Gastrocnemius medialis (tissue), 4 donors: ENCODE results near the gene POMT2. TPM values are rescaled to one million over a fixed set of nuclear protein-coding genes. Genes with fewer than 3 reads are reported as not detected.

Experiments
- ATAC-seq, 2 donors: fragments of 150-250 bp; one replicate each; pipeline ENCODE4 v1.9.1; 2016
- DNase-seq, 2 donors: peaks; one replicate each; pipeline ENCODE4 v3.0.0-alpha.2; 2019
- H3K27ac ChIP-seq, 4 donors: fragments of 200-600 bp; sonication (generic); 1 replicate in 1 of 4; 2 replicates in 3 of 4; pipeline ENCODE4 v1.5.1; 2016 to 2018; ENCODE audit warnings: mild to moderate bottlenecking in 2 of 4, moderate library complexity in 1 of 4
- H3K27me3 ChIP-seq, 3 donors: fragments of 200-600 bp; sonication (generic) in 2 of 3; 1 replicate in 1 of 3; 2 replicates in 2 of 3; pipeline versions ENCODE4 v1.5.1 to v1.6.0; 2016 to 2019; ENCODE audit warnings: mild to moderate bottlenecking in 1 of 3, moderate library complexity in 1 of 3
- H3K36me3 ChIP-seq, 2 donors: fragments of 200-600 bp; sonication (generic) in 1 of 2; one replicate each; pipeline ENCODE4 v1.5.1; 2017 to 2018
- H3K4me1 ChIP-seq, 2 donors: fragments of 200-600 bp; sonication (generic) in 1 of 2; one replicate each; pipeline ENCODE4 v1.5.1; 2016 to 2017; ENCODE audit warnings: mild to moderate bottlenecking in 2 of 2
- H3K4me3 ChIP-seq, 4 donors: fragments of 200-600 bp; sonication (generic) in 3 of 4; 1 replicate in 1 of 4; 2 replicates in 3 of 4; pipeline ENCODE4 v1.5.1; 2016 to 2019; ENCODE audit warnings: mild to moderate bottlenecking in 2 of 4
- H3K9me3 ChIP-seq, 3 donors: fragments of 200-600 bp; sonication (generic) in 2 of 3; 1 replicate in 1 of 3; 2 replicates in 2 of 3; pipeline ENCODE4 v1.5.1; 2016 to 2019
- CTCF ChIP-seq, 5 experiments: fragments of 450-650 bp in 3 of 5; fragments of 200-600 bp in 2 of 5; sonication (generic) in 2 of 5; IDR thresholded peaks in 4 of 5; conservative IDR thresholded peaks in 1 of 5; 1 replicate in 4 of 5; 2 replicates in 1 of 5; pipeline ENCODE4 v1.5.1; 2016 to 2019; ENCODE audit warnings: antibody characterized with exemption in 5 of 5, mild to moderate bottlenecking in 3 of 5, moderate library complexity in 3 of 5
- POLR2A ChIP-seq, 2 donors: fragments of 450-650 bp; IDR thresholded peaks; one replicate each; pipeline ENCODE4 v1.6.1; 2017; ENCODE audit warnings: antibody characterized with exemption in 2 of 2, mild to moderate bottlenecking in 2 of 2, moderate library complexity in 2 of 2
- in situ Hi-C, 4 donors: fragments of 200-750 bp; cut with MboI; loops; one replicate each; pipeline versions ENCODE4 v1.15.0 to v1.8.0; 2017; ENCODE audit warnings: low sequenced_read_pairs in 4 of 4
- intact Hi-C: fragments of 100-400 bp; cut with DNase I; formaldehyde crosslinking; loops from one replicate; pipeline ENCODE4 v1.15.1; 2023; ENCODE audit warnings: low total_unique reads
- total RNA-seq, 4 donors: library from RNA; depleted of rRNA; stranded (reverse); fragments of >200 nt; gene quantifications; one replicate each; pipeline versions ENCODE4 v1.1.0 to v1.2.3, GENCODE V29; 2016

POMT2 gene
- total RNA-seq, 4 donors from 2014 or later: 27.0 to 33.2 (median 28.9) TPM

- ATAC-seq (no peak), DNase-seq (no peak)
- H3K27ac ChIP-seq: no peak overlapping the region
- no peak overlapping the region for H3K4me3 ChIP-seq
- no peaks in the 10 kb centered on the region for H3K9me3 ChIP-seq
- in situ Hi-C loops (no loop called here), intact Hi-C loops (no loop called here)
- no peaks in the 10 kb centered on the region for H3K36me3 ChIP-seq
- peaks cover 31 to 48% (median 39%) of the 10 kb centered on the region in 3 donors for H3K27me3 ChIP-seq
- no peak for TF ChIP-seq CTCF (IDR thresholded peaks at IDR 0.05 in 4 of 5, conservative IDR thresholded peaks at IDR 0.05 in 1 of 5)
- TF ChIP-seq POLR2A (IDR thresholded peaks at IDR 0.05): no peak
- H3K4me1 ChIP-seq: no peaks in the 10 kb centered on the region
These were observed 51.6 kb downstream of the POMT2 start for GRCh38 chr14:77268989-77269600.

GRCh38 chr14:77267937-77268699 lies 52.6 kb downstream of the POMT2 start:
- H3K27ac ChIP-seq: no peak overlapping the region
- in situ Hi-C loops (no loop called here), intact Hi-C loops (no loop called here)
- no peak for ATAC-seq
- H3K4me3 ChIP-seq: no peak overlapping the region
- no peaks in the 10 kb centered on the region for H3K4me1 ChIP-seq
- peaks cover 31 to 47% (median 33%) of the 10 kb centered on the region in 3 donors for H3K27me3 ChIP-seq
- no peaks in the 10 kb centered on the region for H3K36me3 ChIP-seq
- H3K9me3 ChIP-seq: no peaks in the 10 kb centered on the region
- TF ChIP-seq POLR2A (IDR thresholded peaks at IDR 0.05): no peak
- TF ChIP-seq CTCF (IDR thresholded peaks at IDR 0.05 in 4 of 5, conservative IDR thresholded peaks at IDR 0.05 in 1 of 5): no peak
- DNase-seq: no peak

- Histone ChIP-seq H3K27me3 (peaks cover 16 to 30% (median 19%) of the 10 kb centered on the region in 3 donors), H3K4me1 (no peaks in the 10 kb centered on the region), H3K4me3 (no peak overlapping the region), H3K36me3 (no peaks in the 10 kb centered on the region), H3K27ac (no peak overlapping the region), H3K9me3 (no peaks in the 10 kb centered on the region)
- TF ChIP-seq CTCF (IDR thresholded peaks at IDR 0.05 in 4 of 5, conservative IDR thresholded peaks at IDR 0.05 in 1 of 5) (no peak), POLR2A (IDR thresholded peaks at IDR 0.05) (no peak)
- in situ Hi-C loops (no loop called here), intact Hi-C loops (no loop called here)
- DNase-seq (no peak), ATAC-seq (no peak)
These were observed 54.3 kb downstream of the POMT2 start for GRCh38 chr14:77266336-77266735.

GRCh38 chr14:77265561-77266335 lies 54.9 kb downstream of the POMT2 start:
- no peaks in the 10 kb centered on the region for H3K9me3 ChIP-seq
- TF ChIP-seq POLR2A (IDR thresholded peaks at IDR 0.05): no peak
- no peak for TF ChIP-seq CTCF (IDR thresholded peaks at IDR 0.05 in 4 of 5, conservative IDR thresholded peaks at IDR 0.05 in 1 of 5)
- no peaks in the 10 kb centered on the region for H3K4me1 ChIP-seq
- no peak for DNase-seq
- in situ Hi-C loops: no loop called here
- no peaks in the 10 kb centered on the region for H3K36me3 ChIP-seq
- peaks cover 12 to 24% (median 15%) of the 10 kb centered on the region in 3 donors for H3K27me3 ChIP-seq
- no peak overlapping the region for H3K27ac ChIP-seq
- no peak for ATAC-seq
- intact Hi-C loops: no loop called here
- H3K4me3 ChIP-seq: no peak overlapping the region
